ENCODE measurements around the gene STAC2.
"Not testable (repeated sequence)": the region's sequence is repeated elsewhere in the genome, so short reads cannot be mapped to it uniquely, and the experiment has no call there.

STAC2 gene

GRCh38 chr17:39186481-39187002 lies 39.2 kb downstream of the STAC2 start:
- DNase-seq = no peak

GRCh38 chr17:39183720-39184119 lies 42.0 kb downstream of the STAC2 start:
- no peak for DNase-seq

- DNase-seq = no peak
Measured at GRCh38 chr17:39183045-39183444, 42.7 kb downstream of the STAC2 start.

- no peak for DNase-seq
Measured at GRCh38 chr17:39181303-39181702, 44.4 kb downstream of the STAC2 start.

GRCh38 chr17:39178536-39178935 lies 47.2 kb downstream of the STAC2 start:
- DNase-seq = no peak

- no peak for DNase-seq
Measured at GRCh38 chr17:39177256-39177655, 48.5 kb downstream of the STAC2 start.

- DNase-seq = no peak
Measured at GRCh38 chr17:39175695-39176093, 50.1 kb downstream of the STAC2 start.

- peak; percentile 15 for DNase-seq
Measured at GRCh38 chr17:39174920-39175694, 50.6 kb downstream of the STAC2 start.

GRCh38 chr17:39173526-39174274 lies 52.0 kb downstream of the STAC2 start:
- no peak for DNase-seq

GRCh38 chr17:39173080-39173479 lies 52.7 kb downstream of the STAC2 start:
- no peak for DNase-seq

GRCh38 chr17:39171933-39172332 lies 53.8 kb downstream of the STAC2 start:
- peak; percentile 41 for DNase-seq

- no peak for DNase-seq
Measured at GRCh38 chr17:39170558-39170957, 55.2 kb downstream of the STAC2 start.

- DNase-seq = no peak
Measured at GRCh38 chr17:39170109-39170508, 55.6 kb downstream of the STAC2 start.

- DNase-seq = no peak
Measured at GRCh38 chr17:39169518-39169917, 56.2 kb downstream of the STAC2 start.

- DNase-seq = no peak
Measured at GRCh38 chr17:39169101-39169500, 56.6 kb downstream of the STAC2 start.

GRCh38 chr17:39168503-39168902 lies 57.2 kb downstream of the STAC2 start:
- not testable (repeated sequence) for DNase-seq

GRCh38 chr17:39167476-39167875 lies 58.3 kb downstream of the STAC2 start:
- no peak for DNase-seq

- peak; percentile 77 for DNase-seq
Measured at GRCh38 chr17:39166437-39167335, 59.1 kb downstream of the STAC2 start.

- no peak for DNase-seq
Measured at GRCh38 chr17:39165841-39166349, 59.9 kb downstream of the STAC2 start, which contains the start of gene ARL5C. Gene ARL5C (minus strand): TSS chr17:39166161. CDS start chr17:39165760, 401 bp downstream.

GRCh38 chr17:39165178-39165840 lies 60.4 kb downstream of the STAC2 start:
- no peak for DNase-seq

- DNase-seq = no peak
Measured at GRCh38 chr17:39164675-39165143, 61.0 kb downstream of the STAC2 start.

GRCh38 chr17:39161962-39162361 lies 63.8 kb downstream of the STAC2 start:
- DNase-seq = no peak

Data from DMS79 treated with DMSO at 0.1 percent for 48 hours (cell line).